H7 (cell line): Measurements from ENCODE around the gene ANKRD34A. TPM values are rescaled to one million over a fixed set of nuclear protein-coding genes. Genes with fewer than 3 reads are reported as not detected.
"Not testable (repeated sequence)": the region's sequence is repeated elsewhere in the genome, so short reads cannot be mapped to it uniquely, and the experiment has no call there.

ENCODE experiments used
- DNase-seq: peaks from one replicate; pipeline ENCODE4 v3.0.0; 2012
- H3K27me3 ChIP-seq: 2 replicates; pipeline ENCODE4 v1.6.0; 2011; ENCODE audit warnings: mild to moderate bottlenecking, low read length; ENCODE audit not compliant: control insufficient read depth, insufficient read depth
- H3K36me3 ChIP-seq: replicated peaks from 2 replicates; pipeline ENCODE4 v1.5.1; 2011; ENCODE audit warnings: low read length; ENCODE audit not compliant: control insufficient read depth, insufficient read depth
- H3K4me3 ChIP-seq: 2 replicates; pipeline ENCODE4 v1.5.1; 2011; ENCODE audit warnings: low read depth, mild to moderate bottlenecking, control low read depth, low read length, moderate library complexity; ENCODE audit not compliant: insufficient read depth
- total RNA-seq: library from RNA; depleted of rRNA; stranded (reverse); fragments of >200 nt; shearing (Covaris generic); gene quantifications from 2 replicates; pipeline ENCODE4 v1.2.3, GENCODE V29; 2014; rRNA removed

Gene ANKRD34A
- total RNA-seq, 1 experiment from 2014 or later, result 0.62 TPM

DNA sequence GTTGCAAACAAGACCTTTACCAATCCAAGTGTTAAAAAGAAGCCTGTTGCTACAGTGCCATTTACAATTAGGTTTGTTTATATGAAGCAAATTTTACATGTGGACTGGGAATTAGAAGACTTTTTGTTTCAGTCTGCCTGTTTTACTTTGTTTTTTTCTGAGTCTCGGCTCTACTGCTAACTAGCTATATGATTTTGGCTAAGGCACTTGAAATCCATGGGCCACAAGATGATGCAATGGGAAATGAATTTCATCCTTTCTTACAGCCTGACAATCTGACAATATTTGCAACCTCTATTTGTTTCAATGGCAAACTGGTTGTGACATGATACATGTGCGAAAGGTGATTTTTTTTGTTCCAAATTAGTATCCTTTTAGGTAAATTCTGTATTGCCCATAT lies 42.1 kb downstream of the ANKRD34A start:
- no peak for DNase-seq
- peaks cover 9% of the 10 kb centered on the region for H3K36me3 ChIP-seq
- H3K27me3 ChIP-seq, result peaks cover 3% of the 10 kb centered on the region; the same call in 1 of the 2 replicates
- H3K4me3 ChIP-seq, result no peak overlapping the region

DNA sequence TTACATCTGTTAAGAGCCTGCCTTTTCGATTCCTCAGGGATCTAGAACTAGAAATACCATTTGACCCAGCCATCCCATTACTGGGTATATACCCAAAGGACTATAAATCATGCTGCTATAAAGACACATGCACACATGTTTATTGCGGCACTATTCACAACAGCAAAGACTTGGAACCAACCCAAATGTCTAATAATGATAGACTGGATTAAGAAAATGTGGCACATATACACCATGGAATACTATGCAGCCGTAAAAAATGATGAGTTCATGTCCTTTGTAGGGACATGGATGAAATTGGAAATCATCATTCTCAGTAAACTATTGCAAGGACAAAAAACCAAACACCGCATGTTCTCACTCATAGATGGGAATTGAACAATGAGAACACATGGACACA lies 44.1 kb downstream of the ANKRD34A start:
- not testable (repeated sequence) for DNase-seq, H3K36me3 ChIP-seq, H3K4me3 ChIP-seq, H3K27me3 ChIP-seq

DNA sequence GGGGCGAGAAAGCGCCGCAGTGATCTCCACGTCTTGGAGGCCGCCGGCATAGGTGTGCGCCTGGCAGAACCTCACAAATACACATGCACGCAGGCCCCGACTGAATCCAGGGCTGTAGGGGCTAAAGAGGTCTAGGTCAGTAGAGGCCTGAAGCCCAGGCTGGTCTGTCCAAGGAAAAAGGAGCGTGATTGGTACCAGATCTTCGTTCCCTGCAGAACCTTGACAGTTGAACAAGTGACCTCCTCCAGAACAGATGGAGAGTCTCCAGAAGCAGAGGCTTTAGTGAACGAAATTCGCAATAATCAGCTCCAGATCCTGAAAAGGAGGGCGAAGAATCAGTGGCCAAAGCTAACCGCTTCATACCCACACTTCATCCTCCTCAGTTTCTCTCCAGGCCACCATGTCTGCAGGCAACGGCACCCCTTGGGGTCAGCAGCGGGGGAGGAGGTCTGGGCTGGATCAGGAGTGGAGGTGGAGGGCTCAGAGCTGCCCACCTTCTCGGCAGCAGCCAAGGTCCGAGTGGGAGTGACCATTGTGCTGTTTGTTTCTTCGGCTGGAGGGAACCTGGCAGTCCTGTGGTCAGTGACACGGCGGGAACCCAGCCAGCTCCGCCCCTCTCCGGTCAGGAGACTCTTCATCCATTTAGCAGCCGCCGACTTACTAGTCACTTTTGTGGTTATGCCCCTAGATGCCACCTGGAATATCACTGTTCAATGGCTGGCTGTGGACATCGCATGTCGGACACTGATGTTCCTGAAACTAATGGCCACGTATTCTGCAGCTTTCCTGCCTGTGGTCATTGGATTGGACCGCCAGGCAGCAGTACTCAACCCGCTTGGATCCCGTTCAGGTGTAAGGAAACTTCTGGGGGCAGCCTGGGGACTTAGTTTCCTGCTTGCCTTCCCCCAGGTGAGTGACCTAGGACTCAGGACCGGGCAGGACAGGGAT lies 45.1 kb downstream of the ANKRD34A start:
- peak; percentile 61 for DNase-seq
- Histone ChIP-seq H3K27me3 (peaks cover 3% of the 10 kb centered on the region; the same call in 1 of the 2 replicates), H3K36me3 (peaks cover 1% of the 10 kb centered on the region), H3K4me3 (peak overlapping the region; percentile 84)

DNA sequence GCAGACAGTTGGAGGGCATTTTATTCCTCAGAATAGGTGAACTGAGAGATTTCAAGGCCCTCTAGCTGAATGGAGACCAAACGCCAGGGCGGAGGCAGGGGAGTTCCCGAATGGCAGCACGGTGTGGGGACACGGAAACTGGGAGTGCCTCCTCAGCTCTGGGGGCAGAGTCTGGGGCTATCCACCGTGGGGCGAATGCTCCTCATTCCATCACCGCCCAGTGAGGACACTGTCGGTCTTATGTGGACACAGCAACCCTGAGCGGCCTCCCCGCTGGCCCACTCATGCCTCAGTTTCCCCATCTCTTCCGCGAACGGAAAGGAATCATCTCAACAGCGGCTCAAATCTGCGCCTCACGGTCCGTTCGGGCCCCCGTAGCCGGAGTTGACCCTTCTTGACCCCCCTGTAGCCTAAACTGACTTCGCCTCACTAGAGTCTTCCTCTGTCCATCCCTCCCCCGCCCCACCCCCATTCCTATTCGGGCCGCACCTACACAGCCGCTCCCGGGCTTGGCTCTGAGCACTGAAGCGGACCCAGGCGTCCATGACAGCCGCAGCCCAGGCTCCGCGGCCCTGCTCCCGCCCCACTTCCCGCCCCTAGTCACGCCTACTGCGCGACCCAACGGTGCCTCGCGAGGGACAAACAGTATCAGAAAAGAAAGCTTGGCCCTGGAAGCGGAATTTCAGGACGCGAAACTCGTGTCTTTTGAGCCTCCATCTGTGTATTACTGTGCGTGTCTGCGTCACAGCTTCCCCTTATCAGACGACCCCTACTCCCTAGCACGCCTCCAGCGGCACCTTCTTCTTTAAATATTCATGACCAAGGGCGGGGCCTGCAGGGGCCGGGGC lies 46.0 kb downstream of the ANKRD34A start, which contains the start of gene PEX11B:
TSS of gene PEX11B (minus strand) at position 574 of the 848 bp plus-strand sequence. CDS start at position 545, 29 bp downstream.
- peak; percentile 91 for DNase-seq
- H3K4me3 ChIP-seq, result peak within 1 kb of the TSS; percentile 84
- H3K36me3 ChIP-seq, result no peaks in the 10 kb centered on the region
- H3K27me3 ChIP-seq, result peaks cover 3% of the 10 kb centered on the region; the same call in 1 of the 2 replicates

DNA sequence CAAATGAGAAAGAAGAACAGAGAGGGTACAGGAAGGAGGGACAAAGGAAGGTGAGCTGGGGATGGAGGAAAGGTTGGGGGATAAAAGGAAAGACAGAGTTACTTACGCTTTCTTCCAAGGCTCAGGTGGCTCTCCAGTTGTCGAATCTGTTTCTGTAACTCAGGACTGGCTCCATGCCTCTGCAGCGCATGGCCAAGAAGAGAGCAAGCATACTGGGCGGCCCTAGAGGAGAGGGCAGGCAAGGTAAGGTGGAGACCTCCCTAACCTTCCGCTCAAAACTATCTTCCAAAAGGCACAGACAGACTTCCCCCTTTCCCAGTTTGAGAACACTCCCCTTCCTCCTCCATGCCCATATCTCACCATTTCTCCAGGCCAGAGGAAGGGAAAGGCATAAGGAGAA lies 46.8 kb downstream of the ANKRD34A start:
- DNase-seq, result no peak
- Histone ChIP-seq H3K27me3 (peaks cover 3% of the 10 kb centered on the region; the same call in 1 of the 2 replicates), H3K4me3 (peak overlapping the region; percentile 84), H3K36me3 (no peaks in the 10 kb centered on the region)

DNA sequence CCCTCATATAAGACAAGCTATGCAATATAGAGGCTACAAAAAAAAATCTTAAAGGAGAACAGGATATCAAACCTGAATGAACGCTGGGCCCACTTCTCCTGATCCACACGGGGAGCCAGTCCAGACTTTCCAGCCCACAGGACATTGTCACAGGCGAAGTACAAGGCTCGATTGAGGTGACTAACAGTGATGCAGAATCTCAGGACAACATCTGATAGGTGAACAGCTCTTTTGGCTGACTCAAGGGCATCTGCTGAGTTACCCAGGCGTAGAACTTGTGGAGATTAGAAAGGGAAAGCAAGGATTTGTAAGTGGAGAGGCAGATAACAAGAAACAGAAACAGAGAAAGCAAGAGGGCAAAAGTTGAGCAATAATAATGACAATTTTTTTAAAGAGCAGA lies 47.6 kb downstream of the ANKRD34A start:
- peaks cover 1% of the 10 kb centered on the region; the same call in 1 of the 2 replicates for H3K36me3 ChIP-seq
- H3K4me3 ChIP-seq, result no peak overlapping the region
- DNase-seq, result no peak
- peaks cover 3% of the 10 kb centered on the region; the same call in 1 of the 2 replicates for H3K27me3 ChIP-seq

DNA sequence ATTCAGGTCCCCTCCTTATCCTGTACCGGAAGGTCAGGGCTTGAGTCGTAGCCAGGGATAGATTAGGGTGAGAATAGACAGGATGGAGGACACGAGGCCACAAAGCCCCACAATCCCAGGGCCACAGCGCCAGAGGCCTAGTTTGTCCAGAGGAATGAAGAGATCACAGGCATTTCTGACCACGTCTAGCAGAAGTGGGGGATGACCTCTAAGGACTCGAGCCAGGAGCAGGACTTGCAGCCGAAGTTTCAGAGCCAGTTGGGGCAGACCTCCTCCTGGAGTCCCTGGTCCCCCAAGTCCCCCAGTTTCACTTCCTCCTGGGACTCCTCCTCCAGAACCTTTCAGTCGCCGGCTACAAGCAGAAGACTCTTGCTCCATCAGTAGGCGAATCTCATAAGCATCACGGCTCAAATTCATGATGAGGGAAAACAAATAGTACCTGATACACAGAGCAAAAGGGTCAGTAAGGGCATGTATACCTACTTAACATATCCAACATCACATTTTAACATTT lies 52.2 kb downstream of the ANKRD34A start:
- no peak for DNase-seq
- no peak overlapping the region for H3K4me3 ChIP-seq
- H3K36me3 ChIP-seq, result peaks cover 3% of the 10 kb centered on the region; the same call in 1 of the 2 replicates
- no peaks in the 10 kb centered on the region for H3K27me3 ChIP-seq

Other genes starting within 250 kb of the ANKRD34A start
- 0.35 TPM in 1 of 2 replicates, not detected in the other for gene CD160, start 245.1 kb downstream of the ANKRD34A start, total RNA-seq
- gene RNF115, start 140.5 kb downstream of the ANKRD34A start, total RNA-seq, result 11.3 and 11.5 TPM in 2 replicates
- gene POLR3C, start 140.4 kb downstream of the ANKRD34A start, total RNA-seq, result 44.3 and 45.1 TPM in 2 replicates
- gene NUDT17, start 118.9 kb downstream of the ANKRD34A start, total RNA-seq, result 4.4 and 8.8 TPM in 2 replicates
- gene PIAS3, start 105.5 kb downstream of the ANKRD34A start, total RNA-seq, result 27.0 and 27.4 TPM in 2 replicates
- gene ANKRD35, start 78.7 kb downstream of the ANKRD34A start, total RNA-seq, result 0.22 and 0.52 TPM in 2 replicates
- gene ITGA10, start 54.5 kb downstream of the ANKRD34A start, total RNA-seq, result 0.10 and 0.22 TPM in 2 replicates
- gene PEX11B, start 45.9 kb downstream of the ANKRD34A start, total RNA-seq, result 22.9 and 28.0 TPM in 2 replicates
- 181 and 214 TPM in 2 replicates for gene RBM8A, start 37.1 kb downstream of the ANKRD34A start, total RNA-seq
- 23.0 and 24.3 TPM in 2 replicates for gene LIX1L, start 6.6 kb downstream of the ANKRD34A start, total RNA-seq
- gene POLR3GL, start 115 bp upstream of the ANKRD34A start, total RNA-seq, result 6.3 and 11.6 TPM in 2 replicates
- 24.6 and 90.7 TPM in 2 replicates for gene TXNIP, start 32.0 kb upstream of the ANKRD34A start, total RNA-seq
- 0.24 and 1.2 TPM in 2 replicates for gene HJV, start 57.2 kb upstream of the ANKRD34A start, total RNA-seq
- 0.42 and 0.89 TPM in 2 replicates for gene NBPF10, start 180.2 kb upstream of the ANKRD34A start, total RNA-seq